GM21447 (cell line): ENCODE results near the gene HIVEP1.
"Not testable (repeated sequence)": the region's sequence is repeated elsewhere in the genome, so short reads cannot be mapped to it uniquely, and the experiment has no call there.

ENCODE experiments used
- ATAC-seq: cut with Tn5 transposase; IDR thresholded peaks from one replicate; pipeline ENCODE4 v1.9.1; 2021; ENCODE audit not compliant: unreplicated experiment

HIVEP1 gene

DNA sequence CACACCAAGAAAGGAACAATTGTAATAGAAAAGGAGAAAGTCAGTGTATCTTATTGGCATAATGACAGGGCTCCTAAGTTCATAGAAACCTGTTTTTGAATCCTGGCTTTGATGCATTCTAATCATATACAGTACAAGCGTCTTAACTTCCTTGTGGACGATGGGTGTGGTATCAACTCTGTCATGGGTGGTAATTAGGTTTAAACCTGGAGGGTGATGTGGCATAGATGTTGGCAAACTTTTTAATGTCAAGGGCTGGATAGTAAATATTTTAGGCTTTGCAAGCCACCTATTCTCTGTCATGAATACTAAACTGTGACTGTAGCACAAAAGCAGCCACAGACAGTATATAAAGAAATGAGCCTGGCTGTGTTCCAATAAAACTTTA lies 139.3 kb downstream of the HIVEP1 start:
- no peak for ATAC-seq

DNA sequence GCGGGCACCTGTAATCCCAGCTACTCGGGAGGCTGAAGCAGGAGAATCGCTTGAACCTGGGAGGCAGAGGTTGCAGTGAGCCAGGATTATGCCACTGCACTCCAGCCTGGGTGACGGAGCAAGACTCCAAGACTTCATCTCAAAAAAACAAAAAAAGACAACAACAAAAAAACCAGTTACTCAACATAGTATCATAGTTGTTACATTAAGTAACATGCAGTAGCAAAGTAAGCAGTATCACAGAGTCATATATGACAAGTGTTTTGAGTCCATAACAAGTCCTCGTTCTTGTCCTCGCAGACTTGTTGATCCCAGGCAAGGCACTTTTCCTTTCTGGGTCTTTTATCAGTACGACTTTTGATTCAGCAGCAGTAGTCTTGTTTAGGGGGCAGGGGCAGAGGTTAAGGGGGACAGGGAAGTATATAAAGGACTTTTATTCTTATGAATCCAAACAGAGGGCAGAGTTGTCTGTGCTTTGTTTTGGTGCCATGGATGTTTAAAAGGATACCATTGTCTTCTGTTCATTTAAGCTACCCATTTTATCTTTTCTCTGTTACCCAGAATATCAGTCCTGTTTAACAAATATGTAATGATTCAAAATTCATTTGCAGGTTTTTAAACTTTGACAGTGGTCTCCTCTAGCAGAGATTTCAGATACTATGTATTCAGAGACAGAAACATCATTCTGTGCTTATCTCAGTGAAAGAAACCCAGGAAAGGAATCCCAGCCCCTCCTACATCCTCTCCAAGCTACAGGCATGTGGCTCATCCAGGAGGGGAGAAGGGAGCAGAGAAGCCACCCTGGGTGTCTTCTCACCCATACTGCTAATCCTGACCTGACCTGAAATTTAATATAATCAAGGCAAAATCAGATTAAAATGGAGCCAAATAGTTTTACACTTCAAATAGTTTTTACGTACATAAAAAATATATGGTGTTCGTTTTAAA lies 140.2 kb downstream of the HIVEP1 start:
- ATAC-seq, result no peak

DNA sequence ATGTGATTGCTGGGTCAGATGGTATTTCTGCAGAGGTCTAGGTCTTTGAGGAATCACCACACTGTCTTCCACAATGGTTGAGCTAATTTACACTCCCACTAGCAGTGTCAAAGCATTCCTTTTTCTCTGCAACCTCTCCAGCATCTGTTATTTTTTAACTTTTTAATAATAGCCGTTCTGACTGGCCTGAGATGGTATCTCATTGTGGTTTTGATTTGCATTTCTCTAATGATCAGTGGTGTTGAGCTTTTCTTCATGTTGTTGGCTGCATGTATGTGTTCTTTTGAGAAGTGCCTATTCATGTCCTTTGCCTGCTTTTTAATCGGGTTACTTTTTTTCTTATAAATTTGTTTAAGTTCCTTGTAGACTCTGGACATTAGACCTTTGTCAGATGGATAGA lies 143.7 kb downstream of the HIVEP1 start:
- not testable (repeated sequence) for ATAC-seq

DNA sequence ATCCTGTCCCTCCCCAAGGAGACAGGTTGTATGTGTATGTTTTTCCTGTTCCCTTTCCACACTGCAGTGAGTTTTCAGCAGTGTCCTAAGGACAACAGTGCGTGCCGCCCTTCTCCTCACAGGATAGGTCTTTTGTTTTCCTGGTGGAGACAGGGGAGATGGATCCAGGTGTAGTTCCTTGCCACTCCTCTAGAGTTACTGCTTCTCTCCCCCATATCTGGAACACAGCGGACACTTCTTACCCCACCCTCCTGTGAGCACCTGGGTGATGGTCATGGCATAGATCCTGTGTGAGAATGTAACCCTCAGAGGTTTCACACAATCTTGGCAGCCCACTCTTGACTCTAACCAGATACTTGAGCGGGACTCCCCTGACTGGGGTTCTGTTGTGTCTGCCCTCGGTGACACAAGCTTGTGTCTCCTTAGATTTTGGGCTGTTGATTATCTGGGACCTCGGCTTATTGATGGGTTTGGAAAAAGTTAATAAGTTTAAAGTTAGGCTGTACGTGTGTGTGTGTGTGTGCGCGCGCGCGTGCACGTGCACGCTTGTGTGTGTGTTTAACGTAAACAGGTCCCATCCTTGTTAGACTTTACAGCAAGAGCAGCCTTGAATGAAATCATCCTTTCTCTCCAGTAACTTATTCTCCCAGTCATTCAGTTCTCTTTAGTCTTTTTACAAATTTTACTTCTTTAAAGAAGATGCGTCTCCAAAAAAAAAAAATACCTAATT lies 146.7 kb downstream of the HIVEP1 start:
- no peak for ATAC-seq

DNA sequence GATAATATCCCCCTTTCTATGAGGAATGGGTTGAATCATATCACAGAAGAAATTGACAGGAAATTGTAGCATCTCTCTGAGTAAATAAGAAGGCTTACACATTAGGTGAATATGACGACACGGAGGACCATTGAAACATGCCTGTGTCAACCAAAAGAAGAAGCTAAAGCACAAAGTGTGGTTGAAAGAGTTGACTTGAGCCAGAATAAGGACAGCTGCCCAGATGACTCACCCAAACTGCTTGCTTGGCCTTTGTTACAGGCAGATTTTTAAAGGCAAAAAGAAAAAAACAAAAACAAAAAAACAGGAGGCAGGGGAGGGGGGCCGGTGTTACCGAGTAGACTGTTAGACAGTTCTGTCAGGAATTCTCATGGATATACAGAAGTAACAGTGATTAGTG lies 148.2 kb downstream of the HIVEP1 start:
- ATAC-seq, result no peak

DNA sequence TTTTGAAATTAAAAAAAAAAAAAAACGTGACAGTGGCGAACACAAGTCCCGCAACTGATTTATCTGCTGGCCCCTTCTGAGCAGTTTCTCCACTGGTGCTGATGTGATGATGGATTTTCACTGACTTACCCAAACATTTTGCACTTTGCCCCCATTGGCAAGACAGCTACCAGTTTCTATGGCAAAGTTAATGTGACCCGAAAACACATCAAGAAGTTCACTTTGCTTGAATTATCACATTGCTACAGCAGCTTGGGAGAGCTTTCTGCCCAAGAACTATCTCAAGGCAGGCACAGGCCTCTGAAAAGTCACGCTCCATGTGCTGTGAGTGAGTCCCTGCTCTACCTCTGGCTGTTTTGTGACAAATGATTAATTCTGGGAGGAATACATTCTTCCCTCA lies 150.1 kb downstream of the HIVEP1 start:
- ATAC-seq, result no peak

DNA sequence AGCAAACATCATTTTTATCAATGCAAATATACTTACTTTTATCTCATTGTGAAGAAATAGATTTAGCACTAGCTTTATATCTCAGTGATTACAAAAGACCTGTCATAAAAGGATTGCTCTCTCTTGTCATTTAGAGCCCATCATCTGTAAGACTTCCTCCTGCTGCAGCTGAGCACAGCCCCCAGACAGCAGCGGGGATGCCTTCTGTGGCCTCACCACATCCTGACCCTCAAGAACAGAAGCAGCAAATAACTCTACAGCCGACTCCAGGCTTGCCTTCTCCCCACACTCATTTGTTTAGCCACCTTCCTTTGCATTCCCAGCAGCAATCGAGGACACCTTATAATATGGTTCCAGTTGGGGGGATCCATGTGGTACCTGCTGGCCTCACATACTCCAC lies 151.0 kb downstream of the HIVEP1 start:
- ATAC-seq, result no peak

DNA sequence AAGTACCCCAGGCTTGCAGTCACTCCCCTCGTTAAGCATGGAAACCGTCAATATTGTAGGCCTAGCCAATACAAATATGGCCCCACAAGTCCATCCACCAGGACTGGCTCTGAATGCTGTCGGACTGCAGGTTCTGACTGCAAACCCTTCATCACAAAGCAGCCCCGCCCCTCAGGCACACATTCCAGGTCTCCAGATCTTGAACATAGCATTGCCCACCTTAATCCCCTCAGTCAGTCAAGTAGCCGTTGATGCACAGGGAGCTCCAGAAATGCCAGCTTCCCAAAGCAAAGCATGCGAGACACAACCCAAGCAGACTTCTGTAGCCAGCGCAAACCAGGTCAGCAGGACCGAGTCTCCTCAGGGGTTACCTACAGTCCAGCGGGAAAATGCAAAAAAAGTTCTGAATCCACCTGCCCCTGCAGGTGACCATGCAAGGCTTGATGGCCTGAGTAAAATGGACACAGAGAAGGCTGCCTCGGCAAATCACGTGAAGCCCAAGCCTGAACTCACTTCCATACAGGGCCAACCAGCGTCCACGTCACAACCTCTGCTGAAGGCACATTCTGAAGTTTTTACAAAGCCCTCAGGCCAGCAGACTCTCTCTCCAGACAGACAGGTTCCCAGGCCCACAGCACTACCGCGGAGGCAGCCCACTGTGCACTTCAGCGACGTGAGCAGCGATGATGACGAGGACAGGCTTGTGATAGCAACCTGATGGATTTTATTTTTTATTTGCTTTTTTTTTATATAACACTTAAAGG lies 151.8 kb downstream of the HIVEP1 start:
- no peak for ATAC-seq

DNA sequence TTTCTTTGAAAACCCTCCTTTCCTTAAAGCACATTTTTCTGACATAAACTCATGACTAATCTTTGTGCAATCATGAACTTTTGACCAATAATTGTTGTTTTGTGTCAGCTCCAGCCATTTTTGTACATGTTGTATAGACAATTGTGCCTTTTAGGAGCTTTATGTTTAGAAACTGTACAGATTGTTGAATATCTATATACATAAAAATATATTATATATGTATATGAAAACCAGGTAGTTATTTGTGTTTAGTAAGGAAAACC lies 152.3 kb downstream of the HIVEP1 start:
- ATAC-seq, result no peak

DNA sequence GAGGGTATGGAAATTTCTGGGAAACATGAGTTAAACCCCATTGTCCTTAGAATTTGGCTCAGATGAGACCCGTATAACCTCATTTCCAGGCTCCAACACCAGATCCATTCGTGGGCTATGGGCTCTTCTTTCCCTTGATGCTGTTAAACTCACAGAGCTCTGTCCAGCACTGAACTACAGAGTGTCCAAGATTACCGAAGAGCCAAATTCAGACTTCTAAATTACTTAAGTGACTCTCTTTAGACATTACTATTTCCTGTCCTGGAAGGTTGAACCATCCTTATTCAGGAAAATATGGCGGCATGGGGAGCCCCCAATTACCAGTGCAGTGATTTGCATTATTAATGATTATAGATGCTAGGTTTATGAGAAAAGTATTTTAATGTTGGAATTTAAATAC lies 153.2 kb downstream of the HIVEP1 start:
- ATAC-seq, result no peak

DNA sequence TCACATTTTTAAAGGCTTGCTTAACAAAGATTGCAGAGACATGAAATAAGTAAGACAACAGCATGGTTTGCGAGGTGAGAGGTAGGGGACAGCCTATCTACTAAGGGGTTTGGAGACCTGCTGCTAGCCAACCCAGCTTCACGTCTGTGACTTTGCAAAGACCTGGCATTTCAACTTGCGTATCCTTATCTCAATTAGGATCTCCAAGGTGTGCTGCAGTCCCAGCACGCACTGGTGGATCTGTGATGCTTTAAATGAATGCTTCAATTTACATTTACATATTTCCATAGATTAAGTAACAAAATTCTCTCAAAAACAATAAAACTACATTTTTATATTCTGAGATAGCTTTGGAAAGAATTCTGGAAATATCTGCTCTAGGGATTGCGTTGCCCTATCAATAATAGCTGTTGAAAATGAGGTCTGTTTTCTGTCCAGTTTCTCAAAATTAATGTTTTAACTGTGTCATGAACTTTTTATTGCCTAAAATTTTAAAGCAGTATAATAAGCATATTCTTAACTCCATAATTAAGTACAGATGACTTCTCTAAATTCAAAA lies 153.7 kb downstream of the HIVEP1 start:
- ATAC-seq, result no peak

DNA sequence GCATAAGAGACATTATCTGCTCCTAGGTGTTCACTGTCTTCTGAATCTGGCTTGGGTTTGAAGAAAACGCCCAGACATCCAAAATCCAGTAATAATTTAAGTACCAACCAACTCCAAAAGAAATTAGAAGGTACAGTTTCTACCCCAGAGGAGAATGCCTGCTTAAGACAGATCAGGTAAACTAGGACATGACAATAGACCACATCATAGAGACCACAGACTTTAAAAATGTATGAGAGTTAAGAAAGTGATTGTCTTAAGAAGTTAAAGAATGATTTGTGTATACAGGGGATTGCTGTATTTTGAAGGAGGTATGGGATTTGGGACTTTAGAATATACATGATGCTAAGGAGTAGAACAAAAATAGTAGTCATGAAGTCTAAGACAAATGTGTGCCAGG lies 157.3 kb downstream of the HIVEP1 start:
- no peak for ATAC-seq

DNA sequence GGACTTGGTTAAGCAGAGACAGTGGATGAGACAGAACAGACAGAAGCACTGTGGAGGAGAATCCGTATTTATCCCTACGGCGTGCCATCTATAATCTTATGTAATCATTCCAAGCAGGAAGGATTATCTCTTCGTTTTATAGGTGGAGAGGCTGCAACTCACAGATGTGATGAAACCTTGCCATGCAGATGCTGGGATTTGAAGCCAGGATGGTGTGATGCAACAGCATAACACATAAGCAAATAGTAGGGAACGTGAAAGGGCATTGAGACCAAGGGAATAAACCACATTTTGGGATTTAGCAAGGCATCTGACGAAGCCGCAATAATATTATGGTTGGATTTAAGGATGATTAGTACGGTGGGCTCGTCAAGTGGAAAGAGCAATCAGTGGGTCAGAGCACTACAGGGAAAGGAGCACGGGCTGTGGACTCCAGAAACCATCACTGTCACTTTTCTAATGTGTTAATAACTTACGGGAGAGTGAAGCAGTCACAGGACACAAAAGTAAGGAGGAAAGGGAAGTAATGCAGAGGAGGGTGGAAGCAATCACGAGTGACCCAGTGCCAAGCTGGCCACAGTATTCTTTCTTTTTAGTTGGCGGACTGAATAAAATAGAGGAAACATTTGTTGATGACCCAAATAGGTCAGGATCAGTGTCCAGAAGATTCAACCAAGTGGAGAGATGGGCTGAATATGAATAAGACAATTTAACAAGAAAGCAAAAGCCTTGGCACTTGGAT lies 158.4 kb downstream of the HIVEP1 start:
- no peak for ATAC-seq

DNA sequence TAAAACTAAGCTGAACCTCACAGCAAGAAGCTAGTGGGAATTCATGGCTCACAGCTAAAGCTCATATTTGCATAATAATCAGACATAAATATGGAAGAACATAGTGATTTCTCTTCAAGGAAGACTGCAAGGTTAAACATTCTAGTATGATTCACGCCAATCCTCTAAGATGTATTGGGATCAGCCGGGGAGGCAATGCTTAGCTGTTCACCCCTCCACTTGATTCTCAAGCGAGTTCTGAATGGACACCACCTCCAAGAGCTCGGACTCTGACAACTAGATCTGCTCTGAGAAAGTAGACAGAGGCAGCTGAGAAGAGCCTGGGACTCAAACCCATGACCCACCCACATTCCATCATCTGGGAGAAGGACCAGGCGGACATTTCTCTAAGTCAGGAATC lies 159.6 kb downstream of the HIVEP1 start:
- ATAC-seq, result no peak

DNA sequence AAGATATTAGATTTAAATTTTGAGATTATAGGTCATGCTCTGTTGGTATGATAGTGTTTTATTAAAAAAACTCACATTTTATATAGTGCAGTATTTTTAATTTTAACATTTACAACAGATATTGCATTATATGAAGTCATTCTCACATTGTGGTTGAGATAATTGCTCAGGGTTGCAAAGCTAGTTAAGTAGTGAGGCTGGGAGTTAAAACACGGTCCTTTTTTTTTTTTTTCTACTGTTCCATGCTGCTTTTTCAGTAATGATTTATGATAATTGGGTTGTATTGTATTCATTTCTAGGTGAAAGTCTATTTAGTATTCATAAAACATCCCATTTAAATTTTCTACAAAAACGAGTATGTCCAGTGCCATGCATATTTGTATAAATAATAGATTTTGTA lies 160.5 kb downstream of the HIVEP1 start:
- ATAC-seq, result no peak

DNA sequence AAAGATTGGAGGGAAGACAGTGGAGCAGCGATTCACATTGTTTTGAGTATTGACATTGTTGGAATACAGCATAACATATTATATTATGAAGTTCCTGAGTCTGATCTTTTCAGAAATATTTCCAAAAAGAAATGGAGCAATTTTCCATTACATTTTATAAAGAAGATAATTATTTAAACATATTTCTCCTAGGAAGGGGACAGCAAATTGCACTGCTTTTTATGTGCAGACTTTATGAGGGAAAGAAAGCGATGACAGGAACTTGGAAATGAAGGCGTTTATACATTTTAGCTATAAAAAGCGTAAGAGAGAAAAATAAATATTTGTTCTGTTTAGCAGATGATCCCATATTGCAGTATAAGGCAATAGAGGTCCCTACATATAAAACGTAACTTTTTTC lies 161.1 kb downstream of the HIVEP1 start:
- ATAC-seq, result no peak

DNA sequence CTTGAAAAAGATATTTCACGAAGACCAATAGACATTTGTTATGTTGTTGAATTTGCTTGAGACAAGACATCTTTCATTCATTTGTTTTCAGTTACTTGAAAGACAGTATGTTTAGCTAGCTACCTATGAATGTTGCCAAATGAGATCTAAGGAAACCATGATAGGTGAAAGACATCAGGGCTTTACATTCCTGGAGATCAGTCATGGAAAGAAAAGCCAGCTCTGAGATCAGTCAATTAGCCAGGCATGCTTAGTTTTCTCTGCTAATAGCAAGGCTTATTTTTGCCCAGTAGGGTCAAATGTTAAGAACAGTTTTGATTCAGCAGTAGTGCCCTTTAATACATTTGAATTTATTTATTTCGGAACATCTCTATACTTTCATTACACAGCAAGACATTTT lies 161.5 kb downstream of the HIVEP1 start:
- no peak for ATAC-seq

DNA sequence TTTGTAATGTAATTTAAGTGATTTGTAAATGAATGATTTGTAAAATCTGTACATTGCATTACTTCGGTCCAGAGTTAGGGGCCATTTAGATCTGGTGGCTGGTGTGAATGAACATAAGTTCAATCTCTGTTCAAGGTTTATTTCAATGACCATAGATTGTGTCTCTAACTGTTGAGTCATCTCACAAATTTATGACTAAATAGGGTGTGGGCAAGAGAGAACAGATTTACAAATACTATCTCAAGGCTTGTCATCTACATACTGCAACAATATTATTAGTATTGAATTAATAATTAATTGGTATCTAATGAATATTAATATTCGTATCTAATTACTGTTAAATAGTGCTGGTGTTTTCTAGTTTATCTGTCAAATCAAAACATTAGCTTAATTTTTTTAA lies 162.8 kb downstream of the HIVEP1 start:
- ATAC-seq, result no peak

DNA sequence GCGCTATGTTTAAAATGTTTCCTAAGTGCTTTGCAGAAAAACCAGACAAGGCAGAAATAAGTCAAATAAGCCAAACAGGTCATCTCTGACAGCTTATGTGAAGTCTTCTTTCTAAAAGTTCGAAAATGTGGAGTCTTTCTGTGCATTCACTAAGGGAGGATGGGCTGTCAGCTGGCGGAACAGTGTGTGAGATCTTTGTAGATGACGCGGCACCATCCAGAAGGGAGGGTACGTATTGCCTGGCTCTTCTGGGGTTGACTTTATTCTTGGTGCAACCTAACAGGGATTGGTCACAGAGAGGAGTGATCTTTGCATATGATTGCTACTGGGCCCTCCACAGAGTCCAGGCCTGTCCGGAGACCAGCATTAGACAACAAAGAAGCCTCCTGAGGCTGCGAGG lies 163.5 kb downstream of the HIVEP1 start:
- no peak for ATAC-seq

DNA sequence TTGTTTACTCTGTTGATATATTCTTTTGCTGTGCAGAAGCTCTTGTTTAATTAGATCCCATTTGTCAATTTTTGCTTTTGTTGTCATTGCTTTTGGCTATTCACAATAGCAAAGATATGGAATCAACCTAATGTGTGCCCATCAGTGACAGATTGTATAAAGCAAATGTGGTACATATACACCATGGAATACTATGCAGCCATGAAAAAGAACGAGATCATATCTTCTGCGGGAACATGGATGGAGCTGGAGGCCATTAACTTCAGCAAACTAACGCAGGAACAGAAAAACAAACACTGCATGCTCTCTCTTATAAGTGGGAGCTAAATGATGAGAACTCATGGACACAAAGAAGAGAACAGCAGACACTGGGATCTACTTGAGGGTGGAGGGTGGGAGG lies 164.7 kb downstream of the HIVEP1 start:
- not testable (repeated sequence) for ATAC-seq

DNA sequence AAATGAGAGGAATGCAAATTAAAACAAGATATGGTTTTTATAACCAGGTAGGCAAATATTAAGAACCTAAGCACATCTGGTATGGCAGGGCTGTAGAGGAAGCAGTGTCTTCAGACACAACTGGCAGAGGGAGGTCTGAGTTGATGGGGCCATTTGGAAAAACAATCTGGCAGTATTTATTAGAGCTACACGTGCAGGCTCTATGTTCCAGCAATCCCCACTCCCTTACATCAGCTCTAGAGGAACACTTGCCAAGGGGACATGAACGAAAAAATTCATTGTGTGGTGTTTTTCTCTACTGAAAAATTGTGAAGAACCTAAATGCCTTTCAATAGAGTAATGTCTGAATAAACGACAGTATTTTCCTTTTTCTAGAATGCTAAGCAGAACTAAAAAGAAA lies 166.4 kb downstream of the HIVEP1 start:
- no peak for ATAC-seq
